HG03575 (cell line): ENCODE results near the gene ZNF519.
"Not testable (repeated sequence)": the region's sequence is repeated elsewhere in the genome, so short reads cannot be mapped to it uniquely, and the experiment has no call there.

Source experiments
- ATAC-seq: cut with Tn5 transposase; IDR thresholded peaks from one replicate; pipeline ENCODE4 v1.9.1; 2021; ENCODE audit not compliant: unreplicated experiment, insufficient number of reproducible peaks, low FRiP score; ENCODE audit errors: extremely low read depth

The ZNF519 gene

GRCh38 chr18:14132271-14132700, at the start of gene ZNF519:
TSS of gene ZNF519 (minus strand) at chr18:14132435. CDS start at chr18:14132277, 158 bp downstream.
- ATAC-seq, result peak; percentile 100

- ATAC-seq, result no peak
These were observed 47.1 kb upstream of the ZNF519 start for GRCh38 chr18:14179306-14179705.

- not testable (repeated sequence) for ATAC-seq
These were observed 46.3 kb upstream of the ZNF519 start for GRCh38 chr18:14178321-14179196.

GRCh38 chr18:14177540-14178320, 45.5 kb upstream of the ZNF519 start:
- not testable (repeated sequence) for ATAC-seq

- not testable (repeated sequence) for ATAC-seq
These were observed 43.2 kb upstream of the ZNF519 start for GRCh38 chr18:14175404-14175803.

- no peak for ATAC-seq
These were observed 42.5 kb upstream of the ZNF519 start for GRCh38 chr18:14174706-14175085.

- not testable (repeated sequence) for ATAC-seq
These were observed 41.9 kb upstream of the ZNF519 start for GRCh38 chr18:14174002-14174705.

GRCh38 chr18:14173116-14173951, 41.1 kb upstream of the ZNF519 start:
- not testable (repeated sequence) for ATAC-seq

- ATAC-seq, result not testable (repeated sequence)
These were observed 40.2 kb upstream of the ZNF519 start for GRCh38 chr18:14172142-14173115.

- not testable (repeated sequence) for ATAC-seq
These were observed 39.3 kb upstream of the ZNF519 start for GRCh38 chr18:14171301-14172141.

GRCh38 chr18:14170367-14171036, 38.3 kb upstream of the ZNF519 start:
- ATAC-seq, result not testable (repeated sequence)

- ATAC-seq, result not testable (repeated sequence)
These were observed 30.7 kb upstream of the ZNF519 start for GRCh38 chr18:14162915-14163314.

- ATAC-seq, result not testable (repeated sequence)
These were observed 19.4 kb upstream of the ZNF519 start for GRCh38 chr18:14151564-14152113.

GRCh38 chr18:14150766-14151165, 18.5 kb upstream of the ZNF519 start:
- ATAC-seq, result not testable (repeated sequence)

GRCh38 chr18:14149916-14150420, 17.7 kb upstream of the ZNF519 start:
- ATAC-seq, result not testable (repeated sequence)
